Keratinocyte (primary cell): ENCODE data around the gene RBM17. TPM values are rescaled to one million over a fixed set of nuclear protein-coding genes. Genes with fewer than 3 reads are reported as not detected.
A peak's percentile ranks its signal among the peaks of the same experiment; 100 is the strongest.

Source experiments
- DNase-seq: peaks from one replicate; pipeline ENCODE4 v3.0.0-alpha.2; 2011; ENCODE audit warnings: low read depth, missing footprints, low spot score
- FAIRE-seq: peaks from 2 replicates; lab custom pipeline; 2011; peaks lifted over from hg19 to GRCh38; lab: Jason Lieb, UNC
- H2AFZ ChIP-seq: 2 replicates; pipeline ENCODE4 v1.6.0; 2012; ENCODE audit warnings: low read length, control low read depth, inconsistent platforms; ENCODE audit not compliant: control insufficient read depth
- H3K27ac ChIP-seq: 2 replicates; pipeline ENCODE4 v1.5.1; 2011; ENCODE audit warnings: low read length; ENCODE audit not compliant: control insufficient read depth, insufficient read depth
- H3K27me3 ChIP-seq: 3 replicates; pipeline ENCODE4 v1.6.0; 2011; ENCODE audit warnings: low read length; ENCODE audit not compliant: control insufficient read depth, insufficient read depth; ENCODE audit errors: extremely low read depth
- H3K36me3 ChIP-seq, 2 experiments: 2 replicates in 1 of 2; 3 replicates in 1 of 2; pipeline ENCODE4 v1.5.1; 2011; ENCODE audit warnings: low read length in 2 of 2, mild to moderate bottlenecking in 1 of 2; ENCODE audit not compliant: control insufficient read depth in 2 of 2, insufficient read depth in 2 of 2; ENCODE audit errors: extremely low read depth in 1 of 2
- H3K4me1 ChIP-seq: 3 replicates; pipeline ENCODE4 v1.5.1; 2011; ENCODE audit warnings: low read length; ENCODE audit not compliant: control insufficient read depth, insufficient read depth; ENCODE audit errors: extremely low read depth
- H3K4me2 ChIP-seq: 3 replicates; pipeline ENCODE4 v1.6.0; 2011; ENCODE audit warnings: low read depth, low read length; ENCODE audit not compliant: control insufficient read depth, insufficient read depth; ENCODE audit errors: extremely low read depth
- H3K4me3 ChIP-seq, 3 experiments: fragments of 200-600 bp in 1 of 3; sonication (generic) in 1 of 3; 2 replicates in 2 of 3; 3 replicates in 1 of 3; pipeline ENCODE4 v1.5.1; 2011 to 2016; ENCODE audit warnings: low read length in 3 of 3, mild to moderate bottlenecking in 3 of 3, control low read depth in 2 of 3, inconsistent platforms in 1 of 3, low read depth in 1 of 3, mixed read lengths in 1 of 3, mixed run types in 1 of 3, moderate library complexity in 1 of 3; ENCODE audit not compliant: control insufficient read depth in 2 of 3, insufficient read depth in 2 of 3; ENCODE audit errors: extremely low read depth in 1 of 3
- H3K79me2 ChIP-seq: 2 replicates; pipeline ENCODE4 v1.6.0; 2012; ENCODE audit warnings: low read length; ENCODE audit not compliant: control insufficient read depth, insufficient read depth
- H3K9ac ChIP-seq: 3 replicates; pipeline ENCODE4 v1.6.0; 2011; ENCODE audit warnings: low read length; ENCODE audit not compliant: control insufficient read depth, insufficient read depth; ENCODE audit errors: extremely low read depth
- H3K9me1 ChIP-seq: 3 replicates; pipeline ENCODE4 v1.6.0; 2011; ENCODE audit warnings: low read length; ENCODE audit not compliant: control insufficient read depth, insufficient read depth; ENCODE audit errors: extremely low read depth
- H3K9me3 ChIP-seq: 2 replicates; pipeline ENCODE4 v1.5.1; 2012; ENCODE audit warnings: low read depth, low read length; ENCODE audit not compliant: control insufficient read depth
- H4K20me1 ChIP-seq: 3 replicates; pipeline ENCODE4 v1.6.0; 2011; ENCODE audit warnings: low read length; ENCODE audit not compliant: control insufficient read depth, insufficient read depth; ENCODE audit errors: extremely low read depth
- CTCF ChIP-seq, 3 experiments: IDR thresholded peaks in 1 of 3; conservative IDR thresholded peaks in 1 of 3; optimal IDR thresholded peaks in 1 of 3; 2 replicates in 2 of 3; 3 replicates in 1 of 3; pipeline versions ENCODE3 to v1.5.1; 2011; ENCODE audit warnings: low read length in 3 of 3, mild to moderate bottlenecking in 3 of 3, moderate library complexity in 2 of 3, control low read depth in 1 of 3, inconsistent platforms in 1 of 3; ENCODE audit not compliant: insufficient read depth in 2 of 3; ENCODE audit errors: extremely low read depth in 1 of 3
- EZH2 ChIP-seq: IDR thresholded peaks from one replicate; pipeline ENCODE4 v1.6.1; 2012; ENCODE audit warnings: inconsistent platforms, mild to moderate bottlenecking, low read length, moderate library complexity
- dilution Hi-C: fragments of 300-500 bp; cut with MboI; formaldehyde crosslinking; loops from one replicate; pipeline ENCODE4 v1.7.0; 2020; ENCODE audit warnings: low sequenced_read_pairs; ENCODE audit not compliant: extremely low pct_ligation_motif_present
- polyA plus RNA-seq, 5 experiments: library from polyadenylated mRNA; depleted of rRNA in 3 of 5; stranded (reverse) in 3 of 5; stranded (forward) in 1 of 5; unstranded in 1 of 5; fragments of >200 nt; gene quantifications; 1 replicate in 1 of 5; 2 replicates in 3 of 5; 3 replicates in 1 of 5; pipeline versions ENCODE4 v1.2.1 to v1.2.3, GENCODE V29; 2011 to 2012; ENCODE audit warnings: missing spikeins in 2 of 5, low read depth in 1 of 5, low replicate concordance in 1 of 5

Gene RBM17
- polyA plus RNA-seq, 1 donor (not counting 4 experiments of a cell fraction or from before 2014, with no cell fraction given) = 54.8 TPM

- Histone ChIP-seq H3K4me1 (peaks cover 13% of the 10 kb centered on the region), H3K79me2 (peaks cover 47% of the 10 kb centered on the region), H3K36me3 (peaks cover under 1 to 15% of the 10 kb centered on the region in 2 experiments), H4K20me1 (no peaks in the 10 kb centered on the region), H3K9me3 (no peaks in the 10 kb centered on the region), H3K27me3 (no peaks in the 10 kb centered on the region), H3K9me1 (no peaks in the 10 kb centered on the region), H3K9ac (peak overlapping the region; percentile 95), H3K4me2 (peak overlapping the region; percentile 95), H2AFZ (peak overlapping the region; percentile 80), H3K4me3 (peak overlapping the region; percentile 73 to 96 (median 93)), H3K27ac (peak overlapping the region; percentile 82)
- no peak for DNase-seq
- FAIRE-seq = no peak
- dilution Hi-C loops = no loop called here
- TF ChIP-seq EZH2 (no peak), CTCF (optimal IDR thresholded peaks at IDR 0.05 in 1 of 3, IDR thresholded peaks at IDR 0.05 in 1 of 3, conservative IDR thresholded peaks at IDR 0.05 in 1 of 3; ENCODE audit: extremely low read depth in 1 of 3, insufficient read depth in 2 of 3, low read length in 3 of 3) (no peak)
Observed at GRCh38 chr10:6163364-6164270, 74.8 kb downstream of the RBM17 start.

GRCh38 chr10:6164271-6165095, 75.6 kb downstream of the RBM17 start:
- peak overlapping the region; percentile 82 for H3K27ac ChIP-seq
- peaks cover 2 to 15% of the 10 kb centered on the region in 2 experiments for H3K36me3 ChIP-seq
- H3K9me1 ChIP-seq = no peaks in the 10 kb centered on the region
- dilution Hi-C loops = no loop called here
- H3K4me3 ChIP-seq = peak overlapping the region; percentile 73 to 96 (median 93)
- peaks cover 13% of the 10 kb centered on the region for H3K4me1 ChIP-seq
- DNase-seq (no peak), FAIRE-seq (no peak)
- peaks cover 54% of the 10 kb centered on the region for H3K79me2 ChIP-seq
- H3K4me2 ChIP-seq = peak overlapping the region; percentile 95
- peaks cover under 1% of the 10 kb centered on the region for H4K20me1 ChIP-seq
- peak overlapping the region; percentile 95 for H3K9ac ChIP-seq
- TF ChIP-seq CTCF (optimal IDR thresholded peaks at IDR 0.05 in 1 of 3, IDR thresholded peaks at IDR 0.05 in 1 of 3, conservative IDR thresholded peaks at IDR 0.05 in 1 of 3; ENCODE audit: extremely low read depth in 1 of 3, insufficient read depth in 2 of 3, low read length in 3 of 3) = no peak
- TF ChIP-seq EZH2 = no peak
- H3K27me3 ChIP-seq = no peaks in the 10 kb centered on the region
- H3K9me3 ChIP-seq = no peaks in the 10 kb centered on the region
- H2AFZ ChIP-seq = peak overlapping the region; percentile 43
